Neural crest cell (in vitro differentiated cells): ENCODE data around the gene MCM8. TPM values are rescaled to one million over a fixed set of nuclear protein-coding genes. Genes with fewer than 3 reads are reported as not detected.

Source experiments
- DNase-seq: peaks from one replicate; pipeline ENCODE4 v3.0.0; 2021; ENCODE audit warnings: low read depth, mixed read lengths, low spot score
- H3K27ac Mint-ChIP-seq: one replicate; pipeline ENCODE4 v1.8.0; 2021; ENCODE audit warnings: mild to moderate bottlenecking, mixed read lengths; ENCODE audit not compliant: unreplicated experiment
- H3K27me3 Mint-ChIP-seq: 2 replicates; pipeline ENCODE4 v1.8.0; 2021; ENCODE audit warnings: low read depth, mild to moderate bottlenecking, mixed read lengths
- H3K36me3 Mint-ChIP-seq: 2 replicates; pipeline ENCODE4 v1.8.0; 2021; ENCODE audit warnings: low read depth, mild to moderate bottlenecking, mixed read lengths
- H3K4me1 Mint-ChIP-seq: 2 replicates; pipeline ENCODE4 v1.8.0; 2021; ENCODE audit warnings: mixed read lengths
- H3K4me3 Mint-ChIP-seq: one replicate; pipeline ENCODE4 v1.8.0; 2021; ENCODE audit warnings: mild to moderate bottlenecking, mixed read lengths
- H3K9me3 Mint-ChIP-seq: 2 replicates; pipeline ENCODE4 v1.8.0; 2021; ENCODE audit warnings: mixed read lengths
- CTCF ChIP-seq: fragments of 200-600 bp; sonication (generic); conservative IDR thresholded peaks from 2 replicates; pipeline ENCODE4 v1.5.0; 2021; ENCODE audit warnings: antibody characterized with exemption, mild to moderate bottlenecking
- total RNA-seq: library from RNA; stranded (reverse); gene quantifications from 2 replicates; pipeline ENCODE4 v1.2.1, GENCODE V29; 2021

MCM8 gene
- total RNA-seq, 1 donor from 2014 or later: 36.2 TPM

GRCh38 chr20:5914859-5915258, 35.6 kb upstream of the MCM8 start:
- peaks cover 30% of the 10 kb centered on the region for H3K4me1 Mint-ChIP-seq
- H3K27ac Mint-ChIP-seq: no peak overlapping the region
- no peak overlapping the region for H3K4me3 Mint-ChIP-seq
- no peaks in the 10 kb centered on the region for H3K9me3 Mint-ChIP-seq
- DNase-seq: no peak
- no peaks in the 10 kb centered on the region for H3K36me3 Mint-ChIP-seq
- peaks cover 58% of the 10 kb centered on the region for H3K27me3 Mint-ChIP-seq
- TF ChIP-seq CTCF: no peak

GRCh38 chr20:5918856-5919625, 31.4 kb upstream of the MCM8 start:
- Mint-ChIP-seq H3K27ac (no peak overlapping the region), H3K4me3 (no peak overlapping the region), H3K9me3 (no peaks in the 10 kb centered on the region), H3K36me3 (no peaks in the 10 kb centered on the region), H3K27me3 (peaks cover 32% of the 10 kb centered on the region), H3K4me1 (peaks cover 10% of the 10 kb centered on the region)
- TF ChIP-seq CTCF: no peak
- DNase-seq: no peak

- H3K9me3 Mint-ChIP-seq: no peaks in the 10 kb centered on the region
- no peaks in the 10 kb centered on the region for H3K36me3 Mint-ChIP-seq
- H3K27ac Mint-ChIP-seq: no peak overlapping the region
- H3K4me1 Mint-ChIP-seq: peaks cover 10% of the 10 kb centered on the region
- H3K4me3 Mint-ChIP-seq: no peak overlapping the region
- no peak for TF ChIP-seq CTCF
- DNase-seq: no peak
- peaks cover 28% of the 10 kb centered on the region for H3K27me3 Mint-ChIP-seq
Measured at GRCh38 chr20:5919626-5920544, 30.6 kb upstream of the MCM8 start.

- no peaks in the 10 kb centered on the region for H3K36me3 Mint-ChIP-seq
- no peak for DNase-seq
- peaks cover 10% of the 10 kb centered on the region for H3K4me1 Mint-ChIP-seq
- no peaks in the 10 kb centered on the region for H3K9me3 Mint-ChIP-seq
- no peak overlapping the region for H3K27ac Mint-ChIP-seq
- no peak overlapping the region for H3K4me3 Mint-ChIP-seq
- peaks cover 24% of the 10 kb centered on the region for H3K27me3 Mint-ChIP-seq
- TF ChIP-seq CTCF: no peak
Measured at GRCh38 chr20:5920581-5920980, 29.9 kb upstream of the MCM8 start.

- H3K27me3 Mint-ChIP-seq: peaks cover 17% of the 10 kb centered on the region
Measured at GRCh38 chr20:5923493-5923892, 27.0 kb upstream of the MCM8 start.

More at GRCh38 chr20:5923493-5923892, 27.0 kb upstream of the MCM8 start:
- DNase-seq: no peak
- TF ChIP-seq CTCF: no peak
- H3K4me1 Mint-ChIP-seq: peaks cover 10% of the 10 kb centered on the region
- no peak overlapping the region for H3K4me3 Mint-ChIP-seq
- H3K36me3 Mint-ChIP-seq: no peaks in the 10 kb centered on the region
- no peak overlapping the region for H3K27ac Mint-ChIP-seq
- H3K9me3 Mint-ChIP-seq: no peaks in the 10 kb centered on the region
